ENCODE measurements around the gene SUSD3.

The SUSD3 gene

DNA sequence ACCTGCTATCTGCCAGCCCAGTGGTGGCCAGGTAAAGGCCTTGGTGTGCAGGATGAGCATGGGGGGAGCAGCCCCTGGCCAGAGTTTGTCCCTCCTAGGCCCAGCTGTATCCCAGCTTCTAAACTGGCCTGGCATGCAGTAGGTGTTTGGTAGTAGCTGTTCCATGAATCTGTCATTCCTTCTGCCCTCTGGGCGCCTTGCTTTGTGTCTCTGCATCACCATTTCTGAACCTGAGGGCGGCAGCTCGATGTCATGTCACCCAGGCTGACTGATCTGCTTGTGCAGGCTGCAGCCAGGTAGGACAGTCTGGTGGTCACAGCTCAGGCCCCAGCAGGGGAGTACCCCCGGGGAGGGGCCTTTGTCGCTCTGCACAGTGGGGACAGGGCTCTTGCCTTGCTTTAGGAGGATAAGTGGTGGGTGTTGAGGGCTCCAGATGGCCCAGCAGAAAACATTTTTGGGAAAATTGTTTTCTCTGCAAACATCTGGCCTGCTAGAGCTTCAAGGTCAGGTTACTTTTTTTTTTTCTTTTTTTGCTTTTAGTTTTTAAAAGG, 4.6 kb upstream of the SUSD3 start:
- H3K36me3 ChIP-seq (ENCODE audit: control insufficient read depth in 2 of 2, insufficient read depth in 2 of 2, low read length in 2 of 2), result no peaks in the 10 kb centered on the region
- H3K9me3 ChIP-seq (ENCODE audit: control insufficient read depth in 2 of 2, low read length in 2 of 2), result no peaks in the 10 kb centered on the region
- no peak overlapping the region for H3K9ac ChIP-seq (ENCODE audit: low read length in 2 of 2)
- H3K4me1 ChIP-seq (ENCODE audit: control insufficient read depth, insufficient read depth, low read length), result peaks cover 15% of the 10 kb centered on the region
- no peak overlapping the region for H3K27ac ChIP-seq (ENCODE audit: low read length)
- peaks cover 0 to 5% of the 10 kb centered on the region in 2 donors for H3K27me3 ChIP-seq (ENCODE audit: control insufficient read depth in 1 of 2, insufficient read depth in 2 of 2, low read length in 2 of 2)
- no peak overlapping the region for H3K4me3 ChIP-seq (ENCODE audit: low read length in 2 of 2)

- H3K27ac ChIP-seq (ENCODE audit: low read length), result no peak overlapping the region
- H3K4me1 ChIP-seq (ENCODE audit: control insufficient read depth, insufficient read depth, low read length), result peaks cover 15% of the 10 kb centered on the region
- H3K27me3 ChIP-seq (ENCODE audit: control insufficient read depth in 1 of 2, insufficient read depth in 2 of 2, low read length in 2 of 2), result peaks cover 0 to 5% of the 10 kb centered on the region in 2 donors
- no peak overlapping the region for H3K9ac ChIP-seq (ENCODE audit: low read length in 2 of 2)
- no peaks in the 10 kb centered on the region for H3K9me3 ChIP-seq (ENCODE audit: control insufficient read depth in 2 of 2, low read length in 2 of 2)
- H3K36me3 ChIP-seq (ENCODE audit: control insufficient read depth in 2 of 2, insufficient read depth in 2 of 2, low read length in 2 of 2), result no peaks in the 10 kb centered on the region
- no peak overlapping the region for H3K4me3 ChIP-seq (ENCODE audit: low read length in 2 of 2)
Observed at GRCh38 chr9:93054758-93055704, 3.5 kb upstream of the SUSD3 start.

- no peak overlapping the region for H3K4me3 ChIP-seq (ENCODE audit: low read length in 2 of 2)
- peaks cover 12% of the 10 kb centered on the region for H3K4me1 ChIP-seq (ENCODE audit: control insufficient read depth, insufficient read depth, low read length)
- peaks cover 2 to 5% of the 10 kb centered on the region in 2 donors for H3K27me3 ChIP-seq (ENCODE audit: control insufficient read depth in 1 of 2, insufficient read depth in 2 of 2, low read length in 2 of 2)
- no peaks in the 10 kb centered on the region for H3K36me3 ChIP-seq (ENCODE audit: control insufficient read depth in 2 of 2, insufficient read depth in 2 of 2, low read length in 2 of 2)
- H3K9me3 ChIP-seq (ENCODE audit: control insufficient read depth in 2 of 2, low read length in 2 of 2), result no peaks in the 10 kb centered on the region
- no peak overlapping the region for H3K27ac ChIP-seq (ENCODE audit: low read length)
- H3K9ac ChIP-seq (ENCODE audit: low read length in 2 of 2), result no peak overlapping the region
Observed at GRCh38 chr9:93057042-93057702, 1.3 kb upstream of the SUSD3 start.

DNA sequence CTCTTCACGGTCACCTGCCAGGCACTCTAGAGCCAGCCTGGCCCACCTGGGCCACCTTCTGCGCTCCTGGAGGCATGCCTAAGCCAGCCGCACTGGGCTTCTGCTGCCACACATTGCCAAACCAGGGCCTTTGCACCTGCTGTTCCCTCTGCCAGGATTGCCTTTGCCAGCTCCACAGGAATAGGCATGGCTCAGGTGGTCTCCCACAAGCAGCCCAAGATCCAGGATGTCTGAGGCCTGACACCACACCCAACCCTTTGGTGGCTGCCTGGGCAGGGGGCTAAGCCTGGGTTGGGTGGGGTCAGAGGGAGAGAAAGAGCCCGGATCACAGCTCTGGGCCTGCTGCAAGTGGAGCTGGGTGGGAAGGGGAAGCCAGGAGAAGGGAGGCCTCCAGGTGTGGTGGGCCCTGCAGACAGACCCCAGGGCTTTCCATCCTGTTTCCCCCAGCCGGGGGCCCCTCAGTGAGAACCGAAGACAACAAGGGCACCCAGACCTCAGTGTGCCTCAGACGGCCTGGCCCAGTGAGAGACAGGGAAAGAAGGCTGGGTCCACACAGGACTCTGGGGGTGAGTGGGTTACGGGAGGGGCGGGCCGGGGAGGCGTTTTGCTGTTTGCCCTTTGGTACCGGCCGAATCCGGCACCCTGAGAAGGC, 672 bp upstream of the SUSD3 start:
- Histone ChIP-seq H3K4me3 (ENCODE audit: low read length in 2 of 2) (peak overlapping the region in 1 of 2 donors; percentile 60), H3K4me1 (ENCODE audit: control insufficient read depth, insufficient read depth, low read length) (peaks cover 10% of the 10 kb centered on the region), H3K36me3 (ENCODE audit: control insufficient read depth in 2 of 2, insufficient read depth in 2 of 2, low read length in 2 of 2) (no peaks in the 10 kb centered on the region), H3K9me3 (ENCODE audit: control insufficient read depth in 2 of 2, low read length in 2 of 2) (no peaks in the 10 kb centered on the region), H3K27me3 (ENCODE audit: control insufficient read depth in 1 of 2, insufficient read depth in 2 of 2, low read length in 2 of 2) (peaks cover 5 to 6% of the 10 kb centered on the region in 2 donors), H3K9ac (ENCODE audit: low read length in 2 of 2) (no peak overlapping the region), H3K27ac (ENCODE audit: low read length) (no peak overlapping the region)

DNA sequence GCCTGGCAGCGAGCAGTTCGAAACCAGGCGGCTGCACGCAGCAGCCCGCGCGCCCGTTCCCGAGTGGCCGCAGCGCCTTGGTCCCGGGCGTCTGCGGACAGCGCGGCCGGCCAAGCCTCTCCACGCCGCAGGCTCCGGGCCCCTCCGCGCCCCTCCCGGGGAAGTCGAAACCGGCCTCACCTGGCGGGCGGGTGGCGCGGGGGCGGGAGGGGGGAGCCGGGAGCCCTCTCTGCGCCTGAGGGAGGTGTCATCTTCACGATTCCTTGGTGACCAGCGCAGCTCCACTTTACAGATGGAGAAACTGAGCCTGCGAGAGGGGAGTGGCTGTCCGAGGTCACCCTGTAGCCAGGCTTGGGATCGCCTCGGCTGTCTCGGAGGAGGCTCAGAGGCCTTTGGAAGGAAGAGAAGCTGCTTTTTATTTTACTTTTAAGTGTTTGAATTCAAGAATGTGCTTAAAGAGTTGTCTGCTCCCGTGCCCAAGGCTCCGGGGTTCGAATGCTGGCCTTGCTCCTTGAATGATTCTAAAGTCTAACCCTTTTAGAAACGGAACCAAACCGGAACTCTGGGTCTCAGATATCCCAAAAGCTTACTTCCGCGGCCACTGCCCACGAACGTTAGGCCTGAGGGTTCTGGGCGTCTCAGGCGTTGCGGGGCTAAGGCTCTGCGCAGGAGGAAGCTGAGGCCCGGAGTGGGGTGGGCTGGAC, 662 bp downstream of the SUSD3 start:
- no peaks in the 10 kb centered on the region for H3K36me3 ChIP-seq (ENCODE audit: control insufficient read depth in 2 of 2, insufficient read depth in 2 of 2, low read length in 2 of 2)
- peaks cover 7% of the 10 kb centered on the region for H3K4me1 ChIP-seq (ENCODE audit: control insufficient read depth, insufficient read depth, low read length)
- H3K9me3 ChIP-seq (ENCODE audit: control insufficient read depth in 2 of 2, low read length in 2 of 2), result no peaks in the 10 kb centered on the region
- H3K4me3 ChIP-seq (ENCODE audit: low read length in 2 of 2), result peak overlapping the region in 1 of 2 donors; percentile 60
- H3K27ac ChIP-seq (ENCODE audit: low read length), result no peak overlapping the region
- no peak overlapping the region for H3K9ac ChIP-seq (ENCODE audit: low read length in 2 of 2)
- H3K27me3 ChIP-seq (ENCODE audit: control insufficient read depth in 1 of 2, insufficient read depth in 2 of 2, low read length in 2 of 2), result peaks cover 5 to 6% of the 10 kb centered on the region in 2 donors

DNA sequence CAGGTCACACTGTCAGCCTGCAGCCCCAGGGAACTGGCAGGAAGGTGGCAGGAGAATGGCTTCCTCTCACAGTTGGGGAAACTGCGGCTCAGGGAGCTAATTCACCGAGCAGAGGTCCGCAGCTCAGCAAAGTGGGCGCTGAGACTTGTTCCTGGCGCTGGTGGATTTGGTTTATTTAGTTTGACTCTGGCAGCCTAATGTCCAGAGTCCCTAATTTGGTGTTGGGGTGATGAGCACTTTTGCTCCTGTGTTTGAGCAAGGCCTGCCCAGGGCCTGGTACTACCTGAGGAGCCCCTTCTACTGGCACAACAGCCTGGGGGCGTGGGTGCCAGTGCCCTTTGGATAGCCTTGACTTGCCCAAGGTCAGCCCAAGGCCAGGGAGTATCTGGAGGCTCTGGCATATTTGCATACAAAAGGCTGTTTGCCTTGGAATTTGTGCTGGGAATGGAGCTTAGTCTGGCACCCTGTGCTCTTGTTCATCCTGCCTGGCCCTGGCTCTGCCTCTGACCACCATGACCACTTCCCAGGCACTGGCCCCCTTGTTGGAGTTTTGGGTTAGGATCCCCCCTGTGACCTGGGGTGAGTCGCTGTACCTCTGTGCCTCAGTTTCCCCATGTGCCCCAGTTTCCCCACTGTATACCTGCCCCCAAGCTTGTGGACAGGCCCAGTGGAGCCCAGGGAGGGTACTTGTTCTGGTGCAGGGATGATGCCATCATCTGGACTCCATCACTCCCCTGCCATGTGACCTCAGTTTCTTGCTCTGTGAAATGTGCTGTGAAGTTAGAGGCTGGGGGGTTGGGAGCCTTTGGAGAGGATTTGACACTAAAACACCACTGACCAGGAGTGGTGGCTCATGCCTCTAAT, 1.4 kb downstream of the SUSD3 start:
- no peaks in the 10 kb centered on the region for H3K9me3 ChIP-seq (ENCODE audit: control insufficient read depth in 2 of 2, low read length in 2 of 2)
- H3K9ac ChIP-seq (ENCODE audit: low read length in 2 of 2), result no peak overlapping the region
- H3K27ac ChIP-seq (ENCODE audit: low read length), result no peak overlapping the region
- peaks cover 7% of the 10 kb centered on the region for H3K4me1 ChIP-seq (ENCODE audit: control insufficient read depth, insufficient read depth, low read length)
- H3K4me3 ChIP-seq (ENCODE audit: low read length in 2 of 2), result peak overlapping the region in 1 of 2 donors; percentile 60
- H3K36me3 ChIP-seq (ENCODE audit: control insufficient read depth in 2 of 2, insufficient read depth in 2 of 2, low read length in 2 of 2), result no peaks in the 10 kb centered on the region
- peaks cover 5 to 6% of the 10 kb centered on the region in 2 donors for H3K27me3 ChIP-seq (ENCODE audit: control insufficient read depth in 1 of 2, insufficient read depth in 2 of 2, low read length in 2 of 2)

GRCh38 chr9:93060746-93061259, 2.3 kb downstream of the SUSD3 start:
- H3K27me3 ChIP-seq (ENCODE audit: control insufficient read depth in 1 of 2, insufficient read depth in 2 of 2, low read length in 2 of 2), result peaks cover 5 to 6% of the 10 kb centered on the region in 2 donors
- H3K9me3 ChIP-seq (ENCODE audit: control insufficient read depth in 2 of 2, low read length in 2 of 2), result no peaks in the 10 kb centered on the region
- H3K4me1 ChIP-seq (ENCODE audit: control insufficient read depth, insufficient read depth, low read length), result peaks cover 7% of the 10 kb centered on the region
- no peak overlapping the region for H3K9ac ChIP-seq (ENCODE audit: low read length in 2 of 2)
- H3K36me3 ChIP-seq (ENCODE audit: control insufficient read depth in 2 of 2, insufficient read depth in 2 of 2, low read length in 2 of 2), result no peaks in the 10 kb centered on the region
- H3K4me3 ChIP-seq (ENCODE audit: low read length in 2 of 2), result no peak overlapping the region
- no peak overlapping the region for H3K27ac ChIP-seq (ENCODE audit: low read length)

GRCh38 chr9:93061260-93061751, 2.8 kb downstream of the SUSD3 start:
- H3K36me3 ChIP-seq (ENCODE audit: control insufficient read depth in 2 of 2, insufficient read depth in 2 of 2, low read length in 2 of 2), result no peaks in the 10 kb centered on the region
- no peak overlapping the region for H3K9ac ChIP-seq (ENCODE audit: low read length in 2 of 2)
- peaks cover 7% of the 10 kb centered on the region for H3K4me1 ChIP-seq (ENCODE audit: control insufficient read depth, insufficient read depth, low read length)
- no peak overlapping the region for H3K27ac ChIP-seq (ENCODE audit: low read length)
- H3K27me3 ChIP-seq (ENCODE audit: control insufficient read depth in 1 of 2, insufficient read depth in 2 of 2, low read length in 2 of 2), result peaks cover 5 to 6% of the 10 kb centered on the region in 2 donors
- H3K4me3 ChIP-seq (ENCODE audit: low read length in 2 of 2), result no peak overlapping the region
- H3K9me3 ChIP-seq (ENCODE audit: control insufficient read depth in 2 of 2, low read length in 2 of 2), result no peaks in the 10 kb centered on the region

All from stomach smooth muscle (tissue), 2 donors.